ENCODE measurements around the gene SUMF1.
A peak's percentile ranks its signal among the peaks of the same experiment; 100 is the strongest.

The SUMF1 gene

GRCh38 chr3:4497005-4497692 lies 30.1 kb upstream of the SUMF1 start:
- DNase-seq, result no peak

GRCh38 chr3:4496087-4496452 lies 29.0 kb upstream of the SUMF1 start:
- DNase-seq, result no peak

- DNase-seq, result no peak
Measured at GRCh38 chr3:4495294-4496086, 28.4 kb upstream of the SUMF1 start.

GRCh38 chr3:4494895-4495264 lies 27.8 kb upstream of the SUMF1 start:
- DNase-seq, result no peak

GRCh38 chr3:4493941-4494894 lies 27.1 kb upstream of the SUMF1 start:
- no peak for DNase-seq

- peak; percentile 74 for DNase-seq
Measured at GRCh38 chr3:4493014-4493940, 26.2 kb upstream of the SUMF1 start, which contains the start of gene ITPR1. TSS of gene ITPR1 (plus strand) at chr3:4493348. CDS start at chr3:4516492, 23,144 bp downstream.

GRCh38 chr3:4492208-4493013 lies 25.3 kb upstream of the SUMF1 start:
- DNase-seq, result peak; percentile 2

- DNase-seq, result no peak
Measured at GRCh38 chr3:4491855-4492207, 24.8 kb upstream of the SUMF1 start.

GRCh38 chr3:4478261-4478660 lies 11.2 kb upstream of the SUMF1 start:
- no peak for DNase-seq

- DNase-seq, result no peak
Measured at GRCh38 chr3:4476496-4476895, 9.4 kb upstream of the SUMF1 start.

- DNase-seq, result no peak
Measured at GRCh38 chr3:4475804-4476203, 8.7 kb upstream of the SUMF1 start.

- no peak for DNase-seq
Measured at GRCh38 chr3:4474683-4475490, 7.8 kb upstream of the SUMF1 start.

GRCh38 chr3:4472766-4473165 lies 5.7 kb upstream of the SUMF1 start:
- DNase-seq, result no peak

- no peak for DNase-seq
Measured at GRCh38 chr3:4472312-4472711, 5.2 kb upstream of the SUMF1 start.

- no peak for DNase-seq
Measured at GRCh38 chr3:4471907-4472306, 4.8 kb upstream of the SUMF1 start.

- no peak for DNase-seq
Measured at GRCh38 chr3:4467522-4467867, 426 bp upstream of the SUMF1 start.

GRCh38 chr3:4464576-4464975 lies 2.5 kb downstream of the SUMF1 start:
- no peak for DNase-seq

- no peak for DNase-seq
Measured at GRCh38 chr3:4462369-4463040, 4.6 kb downstream of the SUMF1 start.

GRCh38 chr3:4461468-4462090 lies 5.5 kb downstream of the SUMF1 start:
- no peak for DNase-seq

GRCh38 chr3:4460334-4460733 lies 6.7 kb downstream of the SUMF1 start:
- no peak for DNase-seq
